ENCODE results near the gene IL21.
A peak's percentile ranks its signal among the peaks of the same experiment; 100 is the strongest.

Gene IL21

DNA sequence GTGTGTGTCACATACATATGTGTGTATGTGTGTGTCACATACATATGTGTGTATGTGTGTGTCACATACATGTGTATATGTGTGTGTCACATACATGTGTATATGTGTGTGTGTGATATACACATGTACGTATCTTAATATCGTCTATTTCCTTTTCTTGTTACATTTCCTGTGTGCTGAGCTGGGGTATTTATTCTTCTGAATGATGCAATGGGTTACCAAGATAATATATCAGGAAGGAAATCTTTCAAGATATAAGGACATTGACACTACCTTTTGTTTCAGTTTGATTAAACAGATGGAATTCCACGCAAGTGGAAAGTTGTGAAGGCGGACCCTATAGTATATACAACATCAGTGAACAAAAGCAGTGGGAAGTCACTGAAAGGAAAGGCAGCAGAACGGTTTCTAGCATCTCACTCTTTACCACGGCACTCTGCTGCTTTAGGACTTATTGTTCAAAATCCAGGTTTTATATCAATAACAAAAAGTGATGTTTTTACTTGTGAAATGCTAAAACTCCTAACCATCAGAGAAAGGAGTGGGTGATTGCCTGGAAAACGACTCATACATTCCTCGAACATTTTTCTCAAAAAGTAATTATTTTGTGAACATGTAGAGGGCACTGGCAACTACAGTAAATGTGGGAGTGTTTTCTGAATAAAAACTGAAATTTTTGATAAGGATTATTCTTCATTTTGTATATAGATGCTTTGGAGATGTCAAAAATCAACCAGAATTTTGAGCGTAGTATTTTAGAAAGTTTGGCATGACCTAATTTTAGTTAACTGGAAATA, 43.1 kb upstream of the IL21 start:
- ATAC-seq: no peak
- TF ChIP-seq RARB (CRISPR knock-in tag; IDR thresholded peaks at IDR 0.05) (no peak), PPARA (CRISPR knock-in tag; IDR thresholded peaks at IDR 0.05; ENCODE audit: borderline replicate concordance) (no peak), OSR1 (CRISPR knock-in tag; IDR thresholded peaks at IDR 0.05) (no peak), SNAI2 (CRISPR knock-in tag; IDR thresholded peaks at IDR 0.05) (no peak), TCF4 (CRISPR knock-in tag; IDR thresholded peaks at IDR 0.05; ENCODE audit: borderline replicate concordance) (no peak), ZNF70 (CRISPR knock-in tag; IDR thresholded peaks at IDR 0.05) (no peak), TSHZ2 (CRISPR knock-in tag; IDR thresholded peaks at IDR 0.05) (no peak), ZFP3 (CRISPR knock-in tag; IDR thresholded peaks at IDR 0.05) (no peak), ZC3H10 (CRISPR knock-in tag; IDR thresholded peaks at IDR 0.05) (no peak), ZNF8 (CRISPR knock-in tag; IDR thresholded peaks at IDR 0.05) (no peak)

DNA sequence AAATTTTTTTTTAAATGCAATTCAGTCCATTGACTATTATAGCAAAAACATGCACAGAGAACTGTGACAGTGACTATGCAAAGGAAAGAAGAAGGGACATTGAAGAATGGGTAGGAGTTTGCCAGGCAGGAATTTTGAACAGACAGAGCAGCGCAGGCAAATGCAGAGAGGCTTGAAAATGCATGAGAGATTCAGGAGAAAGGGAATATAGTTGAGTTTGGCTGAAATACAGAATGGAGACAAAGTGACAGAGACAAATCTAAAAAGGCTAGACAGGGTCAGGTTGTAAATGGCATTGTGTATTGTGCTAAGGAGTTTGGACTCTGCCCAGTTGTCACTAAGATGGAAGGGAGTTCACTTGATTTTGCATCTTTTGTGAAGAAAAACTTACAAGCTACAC, 42.4 kb upstream of the IL21 start:
- no peak for TF ChIP-seq RARB (CRISPR knock-in tag; IDR thresholded peaks at IDR 0.05)
- 0 out of 2 replicates have a peak, but pooled peaks have one; percentile 37 for TF ChIP-seq ZFP3 (CRISPR knock-in tag; IDR thresholded peaks at IDR 0.05)

DNA sequence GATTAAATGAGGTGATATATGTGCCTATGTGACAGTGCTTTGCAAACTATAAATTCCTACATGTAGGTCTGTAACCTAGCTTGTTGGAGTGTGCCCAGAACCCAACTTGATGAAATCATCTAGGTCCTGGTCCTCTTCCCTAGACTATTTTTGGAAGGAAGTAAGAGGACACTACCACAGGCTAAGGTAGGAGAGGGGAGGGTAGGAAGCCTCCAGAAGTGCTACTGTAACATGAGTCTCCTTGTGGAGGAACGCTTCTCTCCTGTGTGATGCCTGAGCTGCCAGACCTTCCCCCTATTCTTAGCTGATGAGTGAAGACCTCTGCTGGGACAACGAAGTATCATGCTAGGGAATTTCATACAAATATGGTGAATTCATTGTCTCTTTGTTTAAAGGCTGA, 41.8 kb upstream of the IL21 start:
- TF ChIP-seq ESRRG (CRISPR knock-in tag; IDR thresholded peaks at IDR 0.05): no peak
- TF ChIP-seq ZNF70 (CRISPR knock-in tag; IDR thresholded peaks at IDR 0.05): no peak
- no peak for TF ChIP-seq ZC3H10 (CRISPR knock-in tag; IDR thresholded peaks at IDR 0.05)
- no peak for TF ChIP-seq ZFP30 (CRISPR knock-in tag; IDR thresholded peaks at IDR 0.05)
- TF ChIP-seq ZNF565 (CRISPR knock-in tag; conservative IDR thresholded peaks at IDR 0.05; ENCODE audit: low read depth): no peak
- no peak for TF ChIP-seq TCF4 (CRISPR knock-in tag; IDR thresholded peaks at IDR 0.05; ENCODE audit: borderline replicate concordance)
- no peak for TF ChIP-seq ARNTL (CRISPR knock-in tag; IDR thresholded peaks at IDR 0.05; ENCODE audit: borderline replicate concordance, low read depth)
- no peak for ATAC-seq

More for the DNA sequence above, 42.4 kb upstream of the IL21 start:
- ATAC-seq: no peak

DNA sequence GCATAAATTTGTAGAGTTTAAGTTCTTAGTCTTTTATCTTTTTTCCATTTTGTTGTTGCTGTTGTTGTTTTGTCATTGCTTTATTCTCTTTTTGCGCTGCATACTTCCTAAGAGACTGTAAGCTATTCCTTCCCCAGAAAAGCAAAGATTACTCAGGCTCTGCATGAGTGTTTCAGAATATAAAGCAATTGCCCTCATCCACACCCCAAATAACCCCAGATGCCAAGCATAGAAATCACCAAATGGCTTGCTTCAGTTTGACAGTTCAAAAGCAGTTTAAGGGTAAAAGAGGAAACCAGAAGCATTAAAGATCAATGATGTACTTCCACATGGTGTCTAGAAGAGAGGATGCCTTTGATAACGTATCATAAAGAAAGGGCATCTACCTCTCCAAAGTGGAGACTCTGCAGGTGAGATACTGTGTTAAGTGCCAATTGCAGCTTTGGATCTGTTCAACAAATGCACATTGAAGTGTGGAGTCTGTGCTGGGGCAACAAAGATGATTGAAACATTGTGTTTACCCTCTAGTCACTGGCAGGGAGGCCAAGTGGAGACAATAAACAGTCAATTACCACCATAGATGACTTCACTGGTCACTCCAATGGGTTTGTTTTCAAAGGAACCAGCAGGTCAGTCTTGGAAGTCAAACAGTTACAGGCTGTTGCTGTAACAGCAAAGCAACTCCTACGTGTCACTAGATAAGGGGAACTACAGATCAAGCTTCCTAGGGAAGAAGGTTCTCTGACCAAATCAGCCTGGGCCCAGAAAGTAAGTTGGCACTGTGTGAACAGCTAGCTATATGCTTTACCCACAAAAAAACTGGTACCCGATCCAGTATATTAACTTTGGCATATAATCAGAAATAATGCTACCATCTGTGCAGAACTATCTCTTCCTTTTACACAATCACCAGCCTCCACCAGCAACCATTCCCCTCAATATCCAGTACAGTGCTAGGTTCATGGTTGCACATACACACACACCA, 40.6 kb upstream of the IL21 start:
- TF ChIP-seq, protein P1, sequence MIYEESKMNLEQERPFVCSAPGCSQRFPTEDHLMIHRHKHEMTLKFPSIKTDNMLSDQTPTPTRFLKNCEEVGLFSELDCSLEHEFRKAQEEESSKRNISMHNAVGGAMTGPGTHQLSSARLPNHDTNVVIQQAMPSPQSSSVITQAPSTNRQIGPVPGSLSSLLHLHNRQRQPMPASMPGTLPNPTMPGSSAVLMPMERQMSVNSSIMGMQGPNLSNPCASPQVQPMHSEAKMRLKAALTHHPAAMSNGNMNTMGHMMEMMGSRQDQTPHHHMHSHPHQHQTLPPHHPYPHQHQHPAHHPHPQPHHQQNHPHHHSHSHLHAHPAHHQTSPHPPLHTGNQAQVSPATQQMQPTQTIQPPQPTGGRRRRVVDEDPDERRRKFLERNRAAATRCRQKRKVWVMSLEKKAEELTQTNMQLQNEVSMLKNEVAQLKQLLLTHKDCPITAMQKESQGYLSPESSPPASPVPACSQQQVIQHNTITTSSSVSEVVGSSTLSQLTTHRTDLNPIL (CRISPR knock-in tag; IDR thresholded peaks at IDR 0.05; ENCODE audit: low read depth): no peak
- TF ChIP-seq SNAI2 (CRISPR knock-in tag; IDR thresholded peaks at IDR 0.05) (no peak), ZNF70 (CRISPR knock-in tag; IDR thresholded peaks at IDR 0.05) (no peak), ISL1 (CRISPR knock-in tag; IDR thresholded peaks at IDR 0.05) (no peak), TCF4 (CRISPR knock-in tag; IDR thresholded peaks at IDR 0.05; ENCODE audit: borderline replicate concordance) (no peak), GLIS3 (CRISPR knock-in tag; IDR thresholded peaks at IDR 0.05) (no peak), POU6F1 (CRISPR knock-in tag; IDR thresholded peaks at IDR 0.05; ENCODE audit: borderline replicate concordance, low read depth) (no peak), RARB (CRISPR knock-in tag; IDR thresholded peaks at IDR 0.05) (no peak)
- no peak for ATAC-seq

DNA sequence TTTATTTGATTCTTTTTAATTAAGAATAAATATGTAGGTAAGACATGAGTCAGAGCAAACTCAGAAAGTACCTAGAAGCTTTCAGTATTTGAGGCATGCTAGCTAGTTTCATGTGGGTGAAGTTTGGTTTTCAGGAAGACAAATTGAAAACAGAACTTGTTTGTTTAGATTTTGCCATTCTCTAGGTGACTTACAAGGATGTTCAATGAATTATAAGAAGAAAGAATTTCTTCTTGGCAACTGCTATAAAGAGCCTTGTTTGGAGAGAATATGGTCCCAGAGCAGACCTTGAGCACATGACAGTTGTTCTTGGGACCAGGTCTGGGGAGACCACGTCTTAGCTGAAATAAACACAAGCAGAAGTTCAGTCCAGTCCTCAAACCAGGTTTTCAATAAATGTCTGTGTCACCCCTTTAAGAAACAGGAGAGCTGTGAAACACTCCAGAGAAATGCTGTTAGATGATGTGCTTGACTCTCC, 38.0 kb upstream of the IL21 start:
- ATAC-seq: no peak
- no peak for TF ChIP-seq CSDC2 (CRISPR knock-in tag; IDR thresholded peaks at IDR 0.05)
- no peak for TF ChIP-seq ZNF565 (CRISPR knock-in tag; conservative IDR thresholded peaks at IDR 0.05; ENCODE audit: low read depth)
- TF ChIP-seq ZFP3 (CRISPR knock-in tag; IDR thresholded peaks at IDR 0.05): no peak
- no peak for TF ChIP-seq TSHZ2 (CRISPR knock-in tag; IDR thresholded peaks at IDR 0.05)
- TF ChIP-seq RARB (CRISPR knock-in tag; IDR thresholded peaks at IDR 0.05): no peak
- TF ChIP-seq PPARA (CRISPR knock-in tag; IDR thresholded peaks at IDR 0.05; ENCODE audit: borderline replicate concordance): no peak
- TF ChIP-seq OSR1 (CRISPR knock-in tag; IDR thresholded peaks at IDR 0.05): no peak
- no peak for TF ChIP-seq ZNF70 (CRISPR knock-in tag; IDR thresholded peaks at IDR 0.05)
- no peak for TF ChIP-seq ARNTL (CRISPR knock-in tag; IDR thresholded peaks at IDR 0.05; ENCODE audit: borderline replicate concordance, low read depth)
